ENCODE measurements around the gene ZNF331.

DNA sequence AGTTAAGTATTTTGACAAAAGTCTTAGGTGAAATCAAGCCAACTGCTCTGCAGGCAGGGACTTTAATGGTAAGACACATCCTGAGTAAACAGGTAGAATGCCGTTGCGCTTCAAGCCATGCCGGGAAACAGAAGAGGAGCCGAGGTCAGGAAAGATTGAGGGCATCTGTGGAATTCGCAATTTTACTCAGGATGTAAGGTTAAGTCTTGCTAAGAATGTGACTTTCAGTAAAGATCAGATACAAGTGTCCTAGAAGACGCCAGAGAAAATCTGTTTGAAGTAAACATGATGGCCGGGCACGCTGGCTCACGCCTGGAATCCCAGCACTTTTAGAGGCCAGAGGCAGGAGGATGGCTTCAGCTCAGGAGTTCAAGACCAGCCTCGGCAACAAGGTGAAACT is 60.4 kb downstream of the ZNF331 start:
- TF ChIP-seq, protein P1, sequence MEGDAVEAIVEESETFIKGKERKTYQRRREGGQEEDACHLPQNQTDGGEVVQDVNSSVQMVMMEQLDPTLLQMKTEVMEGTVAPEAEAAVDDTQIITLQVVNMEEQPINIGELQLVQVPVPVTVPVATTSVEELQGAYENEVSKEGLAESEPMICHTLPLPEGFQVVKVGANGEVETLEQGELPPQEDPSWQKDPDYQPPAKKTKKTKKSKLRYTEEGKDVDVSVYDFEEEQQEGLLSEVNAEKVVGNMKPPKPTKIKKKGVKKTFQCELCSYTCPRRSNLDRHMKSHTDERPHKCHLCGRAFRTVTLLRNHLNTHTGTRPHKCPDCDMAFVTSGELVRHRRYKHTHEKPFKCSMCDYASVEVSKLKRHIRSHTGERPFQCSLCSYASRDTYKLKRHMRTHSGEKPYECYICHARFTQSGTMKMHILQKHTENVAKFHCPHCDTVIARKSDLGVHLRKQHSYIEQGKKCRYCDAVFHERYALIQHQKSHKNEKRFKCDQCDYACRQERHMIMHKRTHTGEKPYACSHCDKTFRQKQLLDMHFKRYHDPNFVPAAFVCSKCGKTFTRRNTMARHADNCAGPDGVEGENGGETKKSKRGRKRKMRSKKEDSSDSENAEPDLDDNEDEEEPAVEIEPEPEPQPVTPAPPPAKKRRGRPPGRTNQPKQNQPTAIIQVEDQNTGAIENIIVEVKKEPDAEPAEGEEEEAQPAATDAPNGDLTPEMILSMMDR (IDR thresholded peaks at IDR 0.05; ENCODE audit: low read depth, low read length), result no peak
- TF ChIP-seq EZH2phosphoT487 (IDR thresholded peaks at IDR 0.05; ENCODE audit: low read depth), result no peak
